Ishikawa (cell line): Measurements from ENCODE around the gene PLCL2.

Experiments used
- CEBPB ChIP-seq: IDR thresholded peaks from 2 replicates; pipeline ENCODE4 v1.6.1; 2012
- EP300 ChIP-seq: IDR thresholded peaks from 2 replicates; pipeline ENCODE4 v1.6.1; 2012; ENCODE audit warnings: borderline replicate concordance
- FOXM1 ChIP-seq: IDR thresholded peaks from 2 replicates; pipeline ENCODE4 v1.6.1; 2012; ENCODE audit warnings: low read depth, borderline replicate concordance
- RAD21 ChIP-seq: IDR thresholded peaks from 2 replicates; pipeline ENCODE4 v1.6.1; 2012; ENCODE audit warnings: low read depth
- TAF1 ChIP-seq: IDR thresholded peaks from 2 replicates; pipeline ENCODE4 v1.6.1; 2012; ENCODE audit warnings: low read depth, mild to moderate bottlenecking
- TCF12 ChIP-seq: IDR thresholded peaks from 2 replicates; pipeline ENCODE4 v1.6.1; 2012; ENCODE audit warnings: low read depth
- TEAD4 ChIP-seq: IDR thresholded peaks from 2 replicates; pipeline ENCODE4 v1.6.1; 2012
- YY1 ChIP-seq: IDR thresholded peaks from 2 replicates; pipeline ENCODE4 v1.6.1; 2012; ENCODE audit warnings: low read depth
- TF ChIP-seq, protein P1 (sequence below): IDR thresholded peaks from 2 replicates; pipeline ENCODE4 v1.6.1; 2012

GRCh38 chr3:17115186-17115585 is 230.4 kb downstream of the PLCL2 start:
- TF ChIP-seq TAF1 (no peak), CEBPB (no peak), TCF12 (no peak), RAD21 (no peak), EP300 (no peak), YY1 (no peak), TEAD4 (no peak), FOXM1 (no peak)
- TF ChIP-seq, protein P1, sequence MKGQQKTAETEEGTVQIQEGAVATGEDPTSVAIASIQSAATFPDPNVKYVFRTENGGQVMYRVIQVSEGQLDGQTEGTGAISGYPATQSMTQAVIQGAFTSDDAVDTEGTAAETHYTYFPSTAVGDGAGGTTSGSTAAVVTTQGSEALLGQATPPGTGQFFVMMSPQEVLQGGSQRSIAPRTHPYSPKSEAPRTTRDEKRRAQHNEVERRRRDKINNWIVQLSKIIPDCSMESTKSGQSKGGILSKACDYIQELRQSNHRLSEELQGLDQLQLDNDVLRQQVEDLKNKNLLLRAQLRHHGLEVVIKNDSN = no peak
